Panc1 (cell line): ENCODE measurements around the gene CPNE7.

Source experiments
- POLR2AphosphoS5 ChIP-seq: IDR thresholded peaks from 2 replicates; pipeline ENCODE4 v1.6.1; 2012; ENCODE audit warnings: mild to moderate bottlenecking, low read depth, low read length, moderate library complexity
- SIN3A ChIP-seq: IDR thresholded peaks from 2 replicates; pipeline ENCODE4 v1.6.1; 2012; ENCODE audit warnings: low read depth, mild to moderate bottlenecking, low read length, moderate library complexity, borderline replicate concordance; ENCODE audit not compliant: insufficient read depth
- TF ChIP-seq, protein P1 (sequence below): fragments of 450-650 bp; IDR thresholded peaks from 2 replicates; pipeline ENCODE4 v1.5.1; 2017; ENCODE audit warnings: mild to moderate bottlenecking
- TF ChIP-seq, protein P2 (sequence below), 2 experiments: IDR thresholded peaks; 2 replicates each; pipeline ENCODE4 v1.6.1; 2011 to 2012; ENCODE audit warnings: low read depth in 2 of 2, control low read depth in 1 of 2, low read length in 1 of 2, mild to moderate bottlenecking in 1 of 2, moderate library complexity in 1 of 2; ENCODE audit not compliant: insufficient read depth in 1 of 2

DNA sequence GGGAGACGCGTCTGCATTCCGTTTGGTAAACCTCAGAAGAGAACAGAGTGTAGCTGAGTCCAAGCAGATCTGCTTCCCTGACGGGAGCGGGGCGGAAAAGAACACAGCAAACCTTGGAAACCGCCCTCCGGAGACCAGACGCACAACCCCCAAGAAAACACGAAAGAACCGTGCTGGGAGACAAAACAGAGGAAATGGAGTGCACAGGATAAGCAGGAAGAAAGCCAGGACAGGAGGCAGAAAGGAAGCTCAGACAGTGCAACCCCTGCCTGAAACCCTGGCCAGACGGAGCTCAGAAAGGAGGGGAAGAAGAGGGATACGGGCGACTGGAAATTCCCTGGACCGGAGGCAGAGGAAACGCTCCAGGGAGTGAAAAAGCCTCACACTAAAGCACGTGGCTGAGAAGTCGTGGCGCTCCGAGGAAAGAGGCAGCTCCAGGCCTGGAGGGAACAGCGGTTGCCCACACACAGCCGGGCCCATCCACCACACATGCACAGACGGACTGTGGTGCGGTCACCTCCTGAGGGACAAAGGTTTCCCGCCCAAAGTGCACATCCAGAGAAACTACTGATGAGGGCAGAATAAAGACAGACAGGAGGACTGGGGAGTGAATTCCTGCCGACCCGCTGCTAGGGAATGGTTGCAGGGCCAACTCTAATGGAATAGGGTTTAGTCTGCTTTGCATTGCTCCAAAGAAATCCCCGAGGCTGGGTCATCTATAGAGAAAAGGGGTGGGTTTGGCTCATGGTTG lies 48.1 kb downstream of the CPNE7 start:
- TF ChIP-seq, protein P1, sequence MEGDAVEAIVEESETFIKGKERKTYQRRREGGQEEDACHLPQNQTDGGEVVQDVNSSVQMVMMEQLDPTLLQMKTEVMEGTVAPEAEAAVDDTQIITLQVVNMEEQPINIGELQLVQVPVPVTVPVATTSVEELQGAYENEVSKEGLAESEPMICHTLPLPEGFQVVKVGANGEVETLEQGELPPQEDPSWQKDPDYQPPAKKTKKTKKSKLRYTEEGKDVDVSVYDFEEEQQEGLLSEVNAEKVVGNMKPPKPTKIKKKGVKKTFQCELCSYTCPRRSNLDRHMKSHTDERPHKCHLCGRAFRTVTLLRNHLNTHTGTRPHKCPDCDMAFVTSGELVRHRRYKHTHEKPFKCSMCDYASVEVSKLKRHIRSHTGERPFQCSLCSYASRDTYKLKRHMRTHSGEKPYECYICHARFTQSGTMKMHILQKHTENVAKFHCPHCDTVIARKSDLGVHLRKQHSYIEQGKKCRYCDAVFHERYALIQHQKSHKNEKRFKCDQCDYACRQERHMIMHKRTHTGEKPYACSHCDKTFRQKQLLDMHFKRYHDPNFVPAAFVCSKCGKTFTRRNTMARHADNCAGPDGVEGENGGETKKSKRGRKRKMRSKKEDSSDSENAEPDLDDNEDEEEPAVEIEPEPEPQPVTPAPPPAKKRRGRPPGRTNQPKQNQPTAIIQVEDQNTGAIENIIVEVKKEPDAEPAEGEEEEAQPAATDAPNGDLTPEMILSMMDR: no peak
- TF ChIP-seq SIN3A (no peak), POLR2AphosphoS5 (no peak)
- TF ChIP-seq, protein P2, sequence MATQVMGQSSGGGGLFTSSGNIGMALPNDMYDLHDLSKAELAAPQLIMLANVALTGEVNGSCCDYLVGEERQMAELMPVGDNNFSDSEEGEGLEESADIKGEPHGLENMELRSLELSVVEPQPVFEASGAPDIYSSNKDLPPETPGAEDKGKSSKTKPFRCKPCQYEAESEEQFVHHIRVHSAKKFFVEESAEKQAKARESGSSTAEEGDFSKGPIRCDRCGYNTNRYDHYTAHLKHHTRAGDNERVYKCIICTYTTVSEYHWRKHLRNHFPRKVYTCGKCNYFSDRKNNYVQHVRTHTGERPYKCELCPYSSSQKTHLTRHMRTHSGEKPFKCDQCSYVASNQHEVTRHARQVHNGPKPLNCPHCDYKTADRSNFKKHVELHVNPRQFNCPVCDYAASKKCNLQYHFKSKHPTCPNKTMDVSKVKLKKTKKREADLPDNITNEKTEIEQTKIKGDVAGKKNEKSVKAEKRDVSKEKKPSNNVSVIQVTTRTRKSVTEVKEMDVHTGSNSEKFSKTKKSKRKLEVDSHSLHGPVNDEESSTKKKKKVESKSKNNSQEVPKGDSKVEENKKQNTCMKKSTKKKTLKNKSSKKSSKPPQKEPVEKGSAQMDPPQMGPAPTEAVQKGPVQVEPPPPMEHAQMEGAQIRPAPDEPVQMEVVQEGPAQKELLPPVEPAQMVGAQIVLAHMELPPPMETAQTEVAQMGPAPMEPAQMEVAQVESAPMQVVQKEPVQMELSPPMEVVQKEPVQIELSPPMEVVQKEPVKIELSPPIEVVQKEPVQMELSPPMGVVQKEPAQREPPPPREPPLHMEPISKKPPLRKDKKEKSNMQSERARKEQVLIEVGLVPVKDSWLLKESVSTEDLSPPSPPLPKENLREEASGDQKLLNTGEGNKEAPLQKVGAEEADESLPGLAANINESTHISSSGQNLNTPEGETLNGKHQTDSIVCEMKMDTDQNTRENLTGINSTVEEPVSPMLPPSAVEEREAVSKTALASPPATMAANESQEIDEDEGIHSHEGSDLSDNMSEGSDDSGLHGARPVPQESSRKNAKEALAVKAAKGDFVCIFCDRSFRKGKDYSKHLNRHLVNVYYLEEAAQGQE (IDR thresholded peaks at IDR 0.05; ENCODE audit: insufficient read depth in 1 of 2, low read depth in 2 of 2, low read length in 1 of 2): no peak
